ACC112 (cell line): ENCODE measurements around the gene PPBP.
A peak's percentile ranks its signal among the peaks of the same experiment; 100 is the strongest.
"Not testable (repeated sequence)": the region's sequence is repeated elsewhere in the genome, so short reads cannot be mapped to it uniquely, and the experiment has no call there.

Source experiments
- H2AFZ ChIP-seq: fragments of 200-600 bp; sonication (generic); one replicate; pipeline ENCODE4 v1.6.0; 2017; ENCODE audit warnings: antibody characterized with exemption, low read length; ENCODE audit not compliant: unreplicated experiment
- H3K27ac ChIP-seq: fragments of 200-600 bp; sonication (generic); 2 replicates; pipeline ENCODE4 v1.5.1; 2014; ENCODE audit warnings: low read depth, mild to moderate bottlenecking, antibody characterized with exemption, low read length, moderate library complexity
- H3K27me3 ChIP-seq: fragments of 200-600 bp; sonication (generic); 2 replicates; pipeline ENCODE4 v1.6.1; 2014; ENCODE audit warnings: mild to moderate bottlenecking, antibody characterized with exemption, low read length, moderate library complexity, mixed read lengths; ENCODE audit not compliant: insufficient read depth
- H3K36me3 ChIP-seq: fragments of 200-600 bp; sonication (generic); 2 replicates; pipeline ENCODE4 v1.6.1; 2016; ENCODE audit warnings: mild to moderate bottlenecking, antibody characterized with exemption, low read length, moderate library complexity, mixed read lengths; ENCODE audit not compliant: insufficient read depth
- H3K4me1 ChIP-seq: fragments of 200-600 bp; sonication (generic); one replicate; pipeline ENCODE4 v1.6.1; 2016; ENCODE audit warnings: low read length, mixed read lengths; ENCODE audit not compliant: insufficient read depth, unreplicated experiment, control insufficient read depth
- H3K4me3 ChIP-seq: fragments of 200-600 bp; sonication (generic); 2 replicates; pipeline ENCODE4 v1.5.1; 2014; ENCODE audit warnings: mild to moderate bottlenecking, low read depth, low read length
- H3K79me2 ChIP-seq: fragments of 200-600 bp; sonication (generic); one replicate; pipeline ENCODE4 v1.6.0; 2016; ENCODE audit warnings: low read length; ENCODE audit not compliant: control insufficient read depth, unreplicated experiment, insufficient read depth

The PPBP gene

DNA sequence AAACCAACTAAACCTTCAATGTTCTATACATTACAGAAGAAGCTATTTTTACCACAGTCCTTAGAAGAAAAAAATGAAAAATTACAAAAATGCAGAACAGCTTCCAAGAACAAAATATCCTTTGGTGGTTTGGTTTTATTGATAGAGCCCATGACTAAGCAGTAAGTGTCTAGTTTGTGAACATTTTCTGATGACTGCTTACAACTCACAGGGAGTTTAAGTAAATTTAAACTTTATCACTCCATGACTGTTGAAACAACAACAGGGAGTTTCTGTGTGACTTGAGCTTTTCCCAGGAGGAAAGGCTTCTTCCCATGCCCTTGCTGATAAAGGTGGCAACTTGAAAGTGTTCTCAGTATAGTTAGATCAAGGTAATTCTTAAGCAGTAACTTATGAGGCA is 9.1 kb downstream of the PPBP start:
- H3K4me3 ChIP-seq: no peak overlapping the region
- H3K27me3 ChIP-seq: no peaks in the 10 kb centered on the region
- H3K36me3 ChIP-seq: no peaks in the 10 kb centered on the region
- peaks cover 30% of the 10 kb centered on the region for H3K4me1 ChIP-seq
- H3K79me2 ChIP-seq: no peaks in the 10 kb centered on the region
- H2AFZ ChIP-seq: peak overlapping the region; percentile 64
- H3K27ac ChIP-seq: peak overlapping the region; percentile 84

DNA sequence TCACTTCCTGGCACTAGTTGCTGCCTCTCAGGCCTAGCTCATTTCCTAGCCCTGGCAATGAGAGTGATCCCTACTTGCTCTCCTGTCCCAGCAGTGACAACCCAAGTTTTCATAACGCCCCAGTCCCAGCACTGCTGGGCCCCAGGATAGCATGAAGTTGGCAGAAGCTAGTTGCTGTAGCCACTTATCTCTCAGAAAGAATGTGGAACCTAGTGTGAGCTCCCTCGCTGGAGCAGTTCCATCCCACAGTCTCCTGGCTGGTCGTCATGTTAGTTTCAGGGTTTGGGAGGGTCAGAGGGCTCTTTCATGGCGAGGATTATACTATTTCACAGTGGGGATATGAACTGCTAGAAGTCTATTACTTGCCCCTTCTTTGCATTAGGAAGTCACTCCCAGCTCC is 11.3 kb downstream of the PPBP start:
- Histone ChIP-seq H3K4me1 (peaks cover 30% of the 10 kb centered on the region), H3K36me3 (0 out of 2 replicates have a peak, but pooled peaks cover under 1% of the 10 kb centered on the region), H3K4me3 (no peak overlapping the region), H2AFZ (peak overlapping the region; percentile 64), H3K27me3 (no peaks in the 10 kb centered on the region), H3K27ac (0 out of 2 replicates have a peak overlapping the region, but pooled peaks have one; percentile 8), H3K79me2 (no peaks in the 10 kb centered on the region)

DNA sequence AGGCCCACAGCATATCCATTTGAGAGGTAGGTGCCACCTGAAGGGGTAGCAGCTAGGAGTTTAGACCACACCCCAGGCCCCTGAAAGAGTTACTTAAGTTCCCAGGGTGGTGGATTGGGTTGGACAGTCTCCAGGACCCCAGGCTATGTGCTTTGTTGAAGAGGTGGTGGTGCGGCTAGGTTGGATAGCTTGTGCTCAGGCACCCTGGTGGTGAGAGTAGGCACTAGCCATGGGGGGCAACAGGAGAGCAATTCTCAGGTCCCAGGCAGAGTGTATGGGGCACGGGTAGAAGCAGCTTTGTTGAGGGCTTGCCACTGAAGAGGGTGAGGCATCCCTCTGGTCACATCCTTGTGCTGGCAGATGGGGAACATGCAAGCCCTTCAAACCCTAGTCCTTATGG is 11.8 kb downstream of the PPBP start:
- Histone ChIP-seq H3K4me3 (no peak overlapping the region), H3K4me1 (peaks cover 30% of the 10 kb centered on the region), H2AFZ (no peak overlapping the region), H3K27me3 (no peaks in the 10 kb centered on the region), H3K27ac (no peak overlapping the region), H3K79me2 (no peaks in the 10 kb centered on the region), H3K36me3 (peaks cover 5% of the 10 kb centered on the region; the same call in 1 of the 2 replicates)

DNA sequence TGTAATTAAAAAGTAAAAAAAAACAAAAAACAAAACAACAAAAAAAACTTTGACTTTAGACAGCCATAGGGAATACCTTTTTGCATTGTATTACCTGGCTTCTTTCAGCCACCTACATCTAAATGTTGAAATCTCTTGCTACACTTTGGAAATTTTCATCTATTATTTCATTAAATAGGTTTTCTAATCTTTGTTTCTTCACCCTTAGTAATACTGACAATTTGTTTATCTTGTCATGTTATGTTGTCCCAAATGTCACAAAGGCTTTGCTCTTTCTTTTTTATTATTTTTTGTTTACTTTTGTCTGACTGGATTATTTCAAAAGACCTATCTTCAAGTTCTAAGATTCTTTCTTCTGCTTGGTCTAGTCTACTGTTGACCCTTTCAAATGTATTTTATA is 13.6 kb downstream of the PPBP start:
- peaks cover 25% of the 10 kb centered on the region for H3K4me1 ChIP-seq
- no peak overlapping the region for H3K27ac ChIP-seq
- H3K27me3 ChIP-seq: no peaks in the 10 kb centered on the region
- no peak overlapping the region for H3K4me3 ChIP-seq
- H3K79me2 ChIP-seq: no peaks in the 10 kb centered on the region
- H2AFZ ChIP-seq: no peak overlapping the region
- H3K36me3 ChIP-seq: peaks cover 5% of the 10 kb centered on the region; the same call in 1 of the 2 replicates

DNA sequence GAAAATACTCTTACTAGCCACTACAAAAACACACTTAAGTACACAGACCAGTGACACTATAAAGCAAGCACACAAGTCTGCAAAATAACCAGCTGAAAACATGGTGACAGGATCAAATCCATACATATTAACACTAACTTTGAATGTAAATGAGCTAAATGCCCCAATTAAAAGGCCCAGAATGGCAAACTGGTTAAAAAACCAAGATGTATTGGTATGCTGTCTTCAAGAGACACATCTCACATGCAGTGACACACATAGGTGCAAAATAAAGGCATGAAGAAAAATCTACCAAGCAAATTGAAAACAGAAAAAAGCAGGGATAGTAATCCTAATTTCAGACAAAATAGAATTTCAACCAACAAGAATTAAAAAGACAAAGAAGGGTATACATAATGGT is 17.0 kb downstream of the PPBP start:
- no peak overlapping the region for H3K4me3 ChIP-seq
- no peaks in the 10 kb centered on the region for H3K79me2 ChIP-seq
- H2AFZ ChIP-seq: no peak overlapping the region
- no peaks in the 10 kb centered on the region for H3K4me1 ChIP-seq
- H3K27me3 ChIP-seq: no peaks in the 10 kb centered on the region
- H3K27ac ChIP-seq: no peak overlapping the region
- H3K36me3 ChIP-seq: peaks cover 5% of the 10 kb centered on the region; the same call in 1 of the 2 replicates

DNA sequence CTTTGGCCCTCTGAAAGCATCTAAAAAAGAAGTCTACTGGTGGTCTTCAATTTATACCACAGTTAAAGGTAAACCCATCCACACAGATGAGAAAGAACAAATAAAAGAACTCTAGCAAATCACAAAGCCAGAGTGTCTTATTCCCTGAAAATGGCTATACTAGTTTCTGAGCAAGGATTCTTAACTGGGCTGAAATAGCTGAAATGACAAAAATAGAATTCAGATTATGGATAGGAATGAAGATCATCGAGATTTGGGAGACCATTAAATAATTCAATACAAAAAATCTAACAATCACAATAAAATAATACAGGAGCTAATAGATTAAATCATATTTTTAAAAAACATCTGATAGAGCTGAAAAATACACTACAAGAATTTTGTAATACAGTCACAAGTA is 18.0 kb downstream of the PPBP start:
- no peak overlapping the region for H2AFZ ChIP-seq
- no peaks in the 10 kb centered on the region for H3K27me3 ChIP-seq
- no peak overlapping the region for H3K4me3 ChIP-seq
- H3K36me3 ChIP-seq: peaks cover 5% of the 10 kb centered on the region; the same call in 1 of the 2 replicates
- H3K79me2 ChIP-seq: no peaks in the 10 kb centered on the region
- no peaks in the 10 kb centered on the region for H3K4me1 ChIP-seq
- no peak overlapping the region for H3K27ac ChIP-seq

DNA sequence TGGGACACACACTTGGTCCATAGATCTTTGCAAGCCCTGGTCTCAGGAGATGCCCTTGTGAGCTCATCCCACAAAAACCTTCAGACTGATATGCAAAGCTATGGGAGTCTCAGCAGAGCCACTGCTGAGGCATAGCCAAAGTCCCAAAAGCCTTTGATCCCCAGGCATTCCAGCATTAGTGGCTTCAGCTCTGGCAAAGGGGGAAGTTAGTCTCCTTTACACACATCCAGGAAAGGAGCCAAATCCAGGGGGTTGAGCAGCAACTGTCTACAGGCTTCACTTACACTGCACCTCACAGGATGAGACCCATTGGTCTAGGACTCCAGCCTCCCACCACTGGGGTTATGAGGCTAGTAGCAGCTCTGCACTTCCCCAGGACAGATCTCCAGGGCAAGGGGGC is 20.1 kb downstream of the PPBP start:
- H3K79me2 ChIP-seq: no peaks in the 10 kb centered on the region
- H3K36me3 ChIP-seq: peaks cover 5% of the 10 kb centered on the region; the same call in 1 of the 2 replicates
- H3K27me3 ChIP-seq: no peaks in the 10 kb centered on the region
- no peak overlapping the region for H2AFZ ChIP-seq
- H3K27ac ChIP-seq: no peak overlapping the region
- no peaks in the 10 kb centered on the region for H3K4me1 ChIP-seq
- no peak overlapping the region for H3K4me3 ChIP-seq

DNA sequence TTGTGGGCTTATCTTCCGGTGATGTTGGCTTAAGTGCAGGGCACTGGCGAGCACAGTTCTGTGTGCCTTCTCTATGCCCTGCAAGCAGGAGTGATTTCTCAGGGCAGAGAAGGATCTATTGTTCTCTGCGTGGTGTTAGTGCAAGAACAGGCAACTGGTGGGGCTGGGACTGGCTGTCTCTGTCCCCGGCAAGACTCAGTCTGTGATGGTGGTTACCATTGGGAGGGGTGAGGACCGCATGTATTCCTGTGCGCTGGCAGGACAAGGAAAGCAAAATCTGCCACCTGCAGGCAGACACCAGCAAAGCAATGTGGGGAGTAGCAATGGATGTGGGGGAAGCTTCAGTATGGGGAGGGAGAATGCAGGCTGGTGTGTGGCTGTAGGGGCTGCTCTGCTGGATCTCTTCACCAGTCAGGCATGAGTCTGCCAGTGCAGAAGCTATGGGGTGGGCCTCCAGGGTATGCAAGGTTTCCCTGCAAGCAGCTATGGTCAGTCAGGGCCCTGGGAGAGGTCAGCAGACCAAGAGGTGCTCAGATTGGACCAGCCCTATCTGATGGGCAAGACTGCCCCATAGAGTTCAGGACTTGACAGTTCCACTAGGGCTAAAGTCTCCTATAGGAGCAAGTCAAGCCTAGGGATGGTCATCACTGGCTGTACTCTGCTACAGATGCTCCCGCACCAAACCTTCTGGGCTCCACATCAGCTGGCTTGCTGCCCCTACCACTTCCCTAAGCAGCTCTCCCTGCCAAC is 23.0 kb downstream of the PPBP start:
- Histone ChIP-seq H3K36me3 (no peaks in the 10 kb centered on the region), H2AFZ (no peak overlapping the region), H3K4me3 (no peak overlapping the region), H3K4me1 (no peaks in the 10 kb centered on the region), H3K27ac (no peak overlapping the region), H3K79me2 (no peaks in the 10 kb centered on the region), H3K27me3 (no peaks in the 10 kb centered on the region)

DNA sequence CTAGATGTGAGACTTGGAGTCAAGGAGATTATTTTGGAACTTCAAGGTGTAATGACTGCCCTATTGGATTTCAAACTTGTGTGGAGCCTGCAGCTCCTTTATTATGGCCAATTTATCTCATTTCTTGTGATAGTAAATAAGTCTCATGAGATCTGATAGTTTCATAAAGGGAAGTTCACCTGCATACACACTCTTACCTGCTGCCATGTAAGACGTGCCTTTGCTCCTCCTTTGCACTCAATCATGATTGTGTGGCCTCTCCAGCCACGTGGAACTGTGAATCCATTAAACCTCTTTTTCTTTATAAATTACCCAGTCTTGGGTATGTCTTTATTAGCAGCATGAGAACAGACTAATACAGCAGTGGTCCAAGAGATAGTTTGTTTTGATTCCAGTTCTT is 25.3 kb downstream of the PPBP start:
- Histone ChIP-seq H2AFZ (no peak overlapping the region), H3K4me3 (no peak overlapping the region), H3K4me1 (no peaks in the 10 kb centered on the region), H3K36me3 (no peaks in the 10 kb centered on the region), H3K27ac (no peak overlapping the region), H3K27me3 (no peaks in the 10 kb centered on the region), H3K79me2 (no peaks in the 10 kb centered on the region)

DNA sequence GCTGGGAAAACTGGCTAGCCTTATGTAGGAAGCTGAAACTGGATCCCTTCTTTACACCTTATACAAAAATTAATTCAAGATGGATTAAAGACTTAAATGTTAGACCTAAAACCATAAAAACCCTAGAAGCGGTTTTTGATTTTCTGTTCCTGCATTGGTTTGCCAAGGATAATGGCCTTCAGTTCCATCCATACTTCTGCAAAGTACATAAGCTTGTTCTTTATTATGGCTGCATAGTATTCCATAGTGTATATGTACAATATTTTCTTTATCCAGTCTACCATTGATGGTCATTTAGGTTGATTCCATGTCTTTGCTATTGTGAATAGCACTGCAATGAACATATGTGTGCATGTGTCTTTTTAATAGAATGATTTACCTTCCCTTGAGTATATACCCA is 28.9 kb downstream of the PPBP start:
- H3K4me1 ChIP-seq, H3K36me3 ChIP-seq: not testable (repeated sequence)

DNA sequence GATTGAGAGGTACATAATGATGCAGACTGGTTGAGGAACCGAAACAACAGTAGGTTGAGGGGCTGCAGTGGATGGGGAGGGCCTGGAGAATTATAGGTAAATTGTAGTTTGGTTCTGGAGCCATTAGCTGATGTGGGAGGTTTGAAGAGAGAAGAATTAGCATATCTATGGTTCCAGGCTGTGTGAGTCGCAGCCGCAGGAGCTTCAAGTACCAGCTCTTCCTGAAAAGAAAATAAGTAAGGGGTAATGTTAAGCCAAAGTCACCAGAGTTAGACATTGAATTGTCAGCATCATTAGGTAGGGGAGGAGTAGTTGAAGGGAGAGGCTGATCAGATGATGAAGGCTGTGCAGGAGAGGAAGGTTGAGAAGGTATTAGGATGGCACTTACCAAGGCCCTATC is 35.6 kb downstream of the PPBP start:
- H3K4me1 ChIP-seq: no peaks in the 10 kb centered on the region
- H3K36me3 ChIP-seq: no peaks in the 10 kb centered on the region
- H3K27me3 ChIP-seq: no peaks in the 10 kb centered on the region
- no peak overlapping the region for H3K4me3 ChIP-seq
- H3K27ac ChIP-seq: no peak overlapping the region
- H2AFZ ChIP-seq: no peak overlapping the region
- no peaks in the 10 kb centered on the region for H3K79me2 ChIP-seq

More for the DNA sequence above, 28.9 kb downstream of the PPBP start:
- not testable (repeated sequence) for H3K27me3 ChIP-seq, H2AFZ ChIP-seq, H3K4me3 ChIP-seq, H3K27ac ChIP-seq, H3K79me2 ChIP-seq
